Thyroid gland (tissue), 4 donors: ENCODE data around the gene MED27. TPM values are rescaled to one million over a fixed set of nuclear protein-coding genes. Genes with fewer than 3 reads are reported as not detected.

Experiments used
- DNase-seq, 2 donors: peaks; one replicate each; pipeline ENCODE4 v3.0.0-alpha.2; 2019
- H3K27ac ChIP-seq, 3 donors: fragments of 200-600 bp; sonication (generic); 1 replicate in 2 of 3; 2 replicates in 1 of 3; pipeline ENCODE4 v1.5.1; 2016 to 2019; ENCODE audit warnings: mild to moderate bottlenecking in 1 of 3, moderate library complexity in 1 of 3
- H3K27me3 ChIP-seq: fragments of 200-600 bp; sonication (generic); one replicate; pipeline ENCODE4 v1.5.1; 2019
- H3K36me3 ChIP-seq, 2 donors: fragments of 200-600 bp; sonication (generic); one replicate each; pipeline ENCODE4 v1.5.1; 2016 to 2019
- H3K4me1 ChIP-seq, 2 donors: fragments of 200-600 bp; sonication (generic); one replicate each; pipeline ENCODE4 v1.5.1; 2017 to 2019
- H3K4me3 ChIP-seq, 3 donors: fragments of 200-600 bp; sonication (generic); replicated peaks in 1 of 3; 1 replicate in 2 of 3; 2 replicates in 1 of 3; pipeline ENCODE4 v1.5.1; 2016; ENCODE audit warnings: mild to moderate bottlenecking in 1 of 3
- H3K9me3 ChIP-seq: fragments of 200-600 bp; sonication (generic); one replicate; pipeline ENCODE4 v1.5.1; 2017
- POLR2A ChIP-seq, 2 donors: fragments of 450-650 bp; IDR thresholded peaks; one replicate each; pipeline ENCODE4 v1.6.1; 2017; ENCODE audit warnings: antibody characterized with exemption in 2 of 2, mild to moderate bottlenecking in 2 of 2, moderate library complexity in 1 of 2
- WGBS, 2 donors: methylation state at CpG; one replicate each; pipeline ENCODE4 v1.1.5; 2017; 5-methylcytosine and 5-hydroxymethylcytosine counted together
- intact Hi-C: fragments of 100-400 bp; cut with DNase I; formaldehyde crosslinking; loops from one replicate; pipeline ENCODE4 v1.15.1; 2023
- total RNA-seq, 4 donors: library from RNA; depleted of rRNA; stranded (reverse); fragments of >200 nt; gene quantifications; one replicate each; pipeline ENCODE4 v1.2.3, GENCODE V29; 2016
- TF ChIP-seq, protein P1 (sequence below), 6 experiments: fragments of 200-600 bp in 3 of 6; fragments of 450-650 bp in 3 of 6; sonication (generic) in 3 of 6; IDR thresholded peaks; one replicate each; pipeline ENCODE4 v1.5.1; 2016 to 2019; ENCODE audit warnings: antibody characterized with exemption in 6 of 6, mild to moderate bottlenecking in 2 of 6, inconsistent platforms in 1 of 6, moderate library complexity in 1 of 6

Gene MED27
- total RNA-seq, 4 donors from 2014 or later = 15.3 to 19.5 (median 16.7) TPM

GRCh38 chr9:131912671-131913070 lies 167.0 kb downstream of the MED27 start:
- no peak overlapping the region for H3K4me3 ChIP-seq
- H3K9me3 ChIP-seq = no peaks in the 10 kb centered on the region
- H3K27me3 ChIP-seq = no peaks in the 10 kb centered on the region
- WGBS, 2 donors = 91 to 96% methylated on average over 3 of the region's 3 CpGs
- H3K4me1 ChIP-seq = no peaks in the 10 kb centered on the region
- TF ChIP-seq, protein P1, sequence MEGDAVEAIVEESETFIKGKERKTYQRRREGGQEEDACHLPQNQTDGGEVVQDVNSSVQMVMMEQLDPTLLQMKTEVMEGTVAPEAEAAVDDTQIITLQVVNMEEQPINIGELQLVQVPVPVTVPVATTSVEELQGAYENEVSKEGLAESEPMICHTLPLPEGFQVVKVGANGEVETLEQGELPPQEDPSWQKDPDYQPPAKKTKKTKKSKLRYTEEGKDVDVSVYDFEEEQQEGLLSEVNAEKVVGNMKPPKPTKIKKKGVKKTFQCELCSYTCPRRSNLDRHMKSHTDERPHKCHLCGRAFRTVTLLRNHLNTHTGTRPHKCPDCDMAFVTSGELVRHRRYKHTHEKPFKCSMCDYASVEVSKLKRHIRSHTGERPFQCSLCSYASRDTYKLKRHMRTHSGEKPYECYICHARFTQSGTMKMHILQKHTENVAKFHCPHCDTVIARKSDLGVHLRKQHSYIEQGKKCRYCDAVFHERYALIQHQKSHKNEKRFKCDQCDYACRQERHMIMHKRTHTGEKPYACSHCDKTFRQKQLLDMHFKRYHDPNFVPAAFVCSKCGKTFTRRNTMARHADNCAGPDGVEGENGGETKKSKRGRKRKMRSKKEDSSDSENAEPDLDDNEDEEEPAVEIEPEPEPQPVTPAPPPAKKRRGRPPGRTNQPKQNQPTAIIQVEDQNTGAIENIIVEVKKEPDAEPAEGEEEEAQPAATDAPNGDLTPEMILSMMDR (IDR thresholded peaks at IDR 0.05) = no peak
- TF ChIP-seq POLR2A (IDR thresholded peaks at IDR 0.05) = no peak
- no peaks in the 10 kb centered on the region for H3K36me3 ChIP-seq
- intact Hi-C loops = no loop called here
- no peak overlapping the region for H3K27ac ChIP-seq
- DNase-seq = no peak

- no peaks in the 10 kb centered on the region for H3K36me3 ChIP-seq
- TF ChIP-seq, protein P1 (IDR thresholded peaks at IDR 0.05) = no peak
- no peak for TF ChIP-seq POLR2A (IDR thresholded peaks at IDR 0.05)
- no peaks in the 10 kb centered on the region for H3K27me3 ChIP-seq
- 97 to 100% methylated on average over 1 of the region's 1 CpG for WGBS, 2 donors
- no peak overlapping the region for H3K27ac ChIP-seq
- no peak overlapping the region for H3K4me3 ChIP-seq
- H3K9me3 ChIP-seq = no peaks in the 10 kb centered on the region
- DNase-seq = no peak
- intact Hi-C loops = no loop called here
- H3K4me1 ChIP-seq = no peaks in the 10 kb centered on the region
Observed at GRCh38 chr9:131912069-131912468, 167.6 kb downstream of the MED27 start.

- Histone ChIP-seq H3K27ac (no peak overlapping the region), H3K4me3 (no peak overlapping the region), H3K4me1 (no peaks in the 10 kb centered on the region), H3K9me3 (no peaks in the 10 kb centered on the region), H3K27me3 (no peaks in the 10 kb centered on the region), H3K36me3 (no peaks in the 10 kb centered on the region)
- intact Hi-C loops = no loop called here
- TF ChIP-seq, protein P1 (IDR thresholded peaks at IDR 0.05) = no peak
- no peak for TF ChIP-seq POLR2A (IDR thresholded peaks at IDR 0.05)
- 89 to 92% methylated on average over 7 of the region's 7 CpGs for WGBS, 2 donors
- DNase-seq = no peak
Observed at GRCh38 chr9:131910572-131910971, 169.1 kb downstream of the MED27 start.

GRCh38 chr9:131905144-131905543 lies 174.5 kb downstream of the MED27 start:
- intact Hi-C loops = no loop called here
- Histone ChIP-seq H3K27ac (no peak overlapping the region), H3K36me3 (no peaks in the 10 kb centered on the region), H3K27me3 (no peaks in the 10 kb centered on the region), H3K4me3 (no peak overlapping the region), H3K9me3 (no peaks in the 10 kb centered on the region), H3K4me1 (no peaks in the 10 kb centered on the region)
- DNase-seq = no peak
- TF ChIP-seq, protein P1 (IDR thresholded peaks at IDR 0.05) = no peak
- no peak for TF ChIP-seq POLR2A (IDR thresholded peaks at IDR 0.05)
- 95 to 96% methylated on average over 3 of the region's 3 CpGs for WGBS, 2 donors

DNA sequence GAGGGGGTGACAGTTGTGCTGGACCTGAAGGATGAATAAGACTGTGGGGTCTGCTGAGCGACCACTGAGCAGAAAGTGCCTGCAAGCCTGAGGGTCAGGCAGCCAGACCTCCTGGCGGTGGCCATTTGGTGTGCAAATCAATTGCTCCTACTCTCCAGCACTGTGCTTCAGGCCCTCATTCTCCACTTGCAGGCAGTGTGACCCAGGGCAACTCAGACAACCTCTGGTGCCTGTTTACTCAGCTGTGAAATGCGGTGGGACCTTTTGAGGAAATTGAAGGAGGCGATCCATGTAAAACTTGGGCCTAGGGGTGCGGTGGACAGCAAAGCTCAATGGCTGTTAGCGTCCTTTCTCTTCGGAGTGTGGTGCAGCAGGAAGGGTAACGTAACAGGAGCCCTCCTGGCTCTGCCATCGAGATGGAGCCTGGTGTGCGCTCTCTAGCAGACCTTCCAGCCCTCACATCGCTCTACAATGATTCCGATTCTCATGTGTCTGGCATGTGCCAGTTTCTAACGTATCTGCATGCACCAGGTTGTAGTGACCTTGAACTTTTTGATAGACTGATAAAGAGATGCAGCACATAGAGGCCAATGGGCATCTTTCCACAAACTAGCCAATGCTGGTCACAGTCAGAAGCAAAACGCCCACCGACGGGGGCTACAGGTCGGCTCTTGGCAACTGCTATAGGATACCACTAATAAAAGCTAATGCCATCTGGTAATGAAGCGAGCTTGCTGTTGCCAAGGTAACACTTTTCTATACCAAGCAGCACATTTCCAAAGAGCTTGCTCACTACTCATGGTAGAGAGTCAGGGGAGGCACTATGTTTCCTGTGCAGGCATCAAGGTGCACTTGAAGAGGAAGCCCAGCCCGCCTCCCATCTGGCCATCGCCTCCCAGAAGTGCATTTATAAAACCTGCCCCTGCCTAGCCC lies 180.1 kb downstream of the MED27 start:
- no peak for TF ChIP-seq POLR2A (IDR thresholded peaks at IDR 0.05)
- TF ChIP-seq, protein P1 (IDR thresholded peaks at IDR 0.05) = no peak
- intact Hi-C loops = no loop called here
- Histone ChIP-seq H3K36me3 (no peaks in the 10 kb centered on the region), H3K4me3 (no peak overlapping the region), H3K4me1 (no peaks in the 10 kb centered on the region), H3K27me3 (no peaks in the 10 kb centered on the region), H3K27ac (no peak overlapping the region), H3K9me3 (no peaks in the 10 kb centered on the region)
- 91% methylated on average over 19 to 20 of the region's 20 CpGs for WGBS, 2 donors
- DNase-seq = no peak
